HG03175 (cell line): ENCODE data around the gene PPIC.

Experiments
- ATAC-seq: cut with Tn5 transposase; IDR thresholded peaks from one replicate; pipeline ENCODE4 v1.9.1; 2021; ENCODE audit warnings: mild to moderate bottlenecking, moderate library complexity; ENCODE audit not compliant: unreplicated experiment

The PPIC gene

GRCh38 chr5:123036391-123037103, at the start of gene PPIC:
TSS of gene PPIC (minus strand) at chr5:123036725. CDS start at chr5:123036625, 100 bp downstream.
- ATAC-seq = peak; percentile 49

- ATAC-seq = no peak
Measured at GRCh38 chr5:123085638-123086286, 49.2 kb upstream of the PPIC start.

- no peak for ATAC-seq
Measured at GRCh38 chr5:123084730-123085605, 48.4 kb upstream of the PPIC start.

GRCh38 chr5:123083298-123083697, 46.8 kb upstream of the PPIC start:
- no peak for ATAC-seq

GRCh38 chr5:123080215-123080614, 43.7 kb upstream of the PPIC start:
- ATAC-seq = no peak

GRCh38 chr5:123075521-123076163, 39.1 kb upstream of the PPIC start:
- no peak for ATAC-seq

- ATAC-seq = no peak
Measured at GRCh38 chr5:123068368-123068938, 31.9 kb upstream of the PPIC start.

GRCh38 chr5:123066016-123066415, 29.5 kb upstream of the PPIC start:
- ATAC-seq = no peak

- ATAC-seq = no peak
Measured at GRCh38 chr5:123059455-123059854, 22.9 kb upstream of the PPIC start.

- no peak for ATAC-seq
Measured at GRCh38 chr5:123051206-123051605, 14.7 kb upstream of the PPIC start.

GRCh38 chr5:123047706-123048105, 11.2 kb upstream of the PPIC start:
- ATAC-seq = no peak

- ATAC-seq = no peak
Measured at GRCh38 chr5:123046222-123046621, 9.7 kb upstream of the PPIC start.

GRCh38 chr5:123044926-123045617, 8.5 kb upstream of the PPIC start:
- no peak for ATAC-seq

GRCh38 chr5:123039673-123040072, 3.1 kb upstream of the PPIC start:
- no peak for ATAC-seq

GRCh38 chr5:123037104-123037418, 536 bp upstream of the PPIC start:
- no peak for ATAC-seq

- peak; percentile 23 for ATAC-seq
Measured at GRCh38 chr5:123035918-123036390, 571 bp downstream of the PPIC start.

GRCh38 chr5:123035360-123035917, 1.1 kb downstream of the PPIC start:
- peak; percentile 46 for ATAC-seq

GRCh38 chr5:123033157-123033671, 3.3 kb downstream of the PPIC start:
- ATAC-seq = no peak

GRCh38 chr5:123028222-123028621, 8.3 kb downstream of the PPIC start:
- no peak for ATAC-seq

- ATAC-seq = no peak
Measured at GRCh38 chr5:123014689-123015088, 21.8 kb downstream of the PPIC start.
